Measurements from ENCODE around the gene STEEP1.
A peak's percentile ranks its signal among the peaks of the same experiment; 100 is the strongest.
"Not testable (repeated sequence)": the region's sequence is repeated elsewhere in the genome, so short reads cannot be mapped to it uniquely, and the experiment has no call there.

STEEP1 gene

DNA sequence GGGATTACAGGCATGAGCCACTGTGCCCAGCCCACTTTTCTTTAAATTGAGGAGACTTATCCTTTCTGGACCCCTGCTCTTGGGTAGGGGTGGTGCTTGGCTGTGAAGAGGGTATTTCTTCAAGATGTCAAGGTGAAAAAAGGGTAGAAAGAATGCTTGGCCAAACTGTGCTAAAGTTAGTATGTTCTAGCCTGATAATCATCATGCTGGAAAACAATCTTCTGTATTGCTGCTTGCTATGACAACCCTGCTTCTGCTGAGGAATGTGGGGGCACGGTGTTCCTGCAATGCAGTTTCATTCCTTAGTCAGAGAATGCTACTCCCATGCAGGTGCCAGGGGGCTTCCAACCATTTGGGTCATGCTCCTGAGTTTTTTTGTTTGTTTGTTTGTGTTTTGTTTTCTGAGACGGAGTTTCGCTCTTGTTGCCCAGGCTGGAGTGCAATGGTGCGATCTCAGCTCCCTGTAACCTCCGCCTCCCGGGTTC, 5.2 kb upstream of the STEEP1 start:
- peaks cover 10% of the 10 kb centered on the region for H3K4me1 Mint-ChIP-seq
- no peak overlapping the region for H3K27ac Mint-ChIP-seq
- H3K9me3 Mint-ChIP-seq: no peaks in the 10 kb centered on the region
- no peaks in the 10 kb centered on the region for H3K36me3 Mint-ChIP-seq
- H3K4me3 Mint-ChIP-seq: no peak overlapping the region
- no peaks in the 10 kb centered on the region for H3K27me3 Mint-ChIP-seq

DNA sequence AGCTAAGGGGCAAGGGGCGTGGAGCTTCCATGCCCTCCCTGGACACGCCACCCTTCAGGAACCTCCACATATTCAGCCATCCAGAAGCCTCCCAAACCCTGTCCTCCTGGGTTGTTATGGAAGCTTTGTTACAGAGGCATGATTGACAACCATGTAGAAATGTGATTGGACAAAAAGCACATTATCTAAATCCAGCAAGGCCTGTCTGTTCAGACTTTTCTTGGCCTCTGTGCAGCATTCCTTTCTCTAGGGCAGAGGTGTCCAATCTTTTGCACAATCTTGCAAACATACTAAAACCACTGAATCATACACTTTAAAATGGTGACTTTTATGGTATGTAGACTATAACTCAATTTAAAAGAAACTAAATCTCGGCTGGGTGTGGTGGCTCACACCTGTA, 12.7 kb downstream of the STEEP1 start:
- H3K4me1 Mint-ChIP-seq: peaks cover 31% of the 10 kb centered on the region
- peaks cover 6% of the 10 kb centered on the region for H3K36me3 Mint-ChIP-seq
- no peak overlapping the region for H3K27ac Mint-ChIP-seq
- H3K9me3 Mint-ChIP-seq: no peaks in the 10 kb centered on the region
- no peaks in the 10 kb centered on the region for H3K27me3 Mint-ChIP-seq
- no peak overlapping the region for H3K4me3 Mint-ChIP-seq

DNA sequence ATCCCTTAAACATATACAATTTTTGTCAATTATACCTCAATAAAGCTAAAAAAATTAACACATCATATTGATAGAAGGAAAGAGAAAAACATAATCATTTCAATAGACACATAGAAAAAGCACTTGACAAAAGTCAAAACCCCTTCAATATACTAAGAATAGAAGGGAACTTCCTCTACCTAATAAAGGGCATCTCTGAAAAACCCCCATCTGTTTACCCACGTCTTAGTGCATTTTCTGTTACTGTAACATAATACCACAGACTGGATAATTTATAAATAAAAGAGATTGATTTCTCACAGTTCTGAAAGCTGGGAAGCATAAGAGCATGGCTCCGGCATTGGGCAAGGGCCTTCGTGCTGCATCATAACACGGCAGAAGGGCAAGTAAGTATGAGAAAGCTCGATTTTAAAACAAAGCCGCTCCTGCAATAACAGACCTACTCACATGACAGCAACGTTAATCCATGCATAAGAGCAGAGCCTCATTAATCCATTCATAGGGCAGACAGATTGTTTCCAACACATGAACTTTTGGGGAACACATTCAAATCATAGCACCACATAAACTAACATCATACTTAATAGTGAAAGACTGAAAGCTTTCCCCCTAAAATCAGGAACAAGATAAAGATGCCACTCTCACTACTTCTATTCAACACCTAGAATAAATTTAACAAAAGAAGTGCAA, 15.7 kb downstream of the STEEP1 start:
- Mint-ChIP-seq H3K27ac (no peak overlapping the region), H3K36me3 (no peaks in the 10 kb centered on the region), H3K9me3 (no peaks in the 10 kb centered on the region), H3K4me1 (peaks cover 25% of the 10 kb centered on the region), H3K27me3 (no peaks in the 10 kb centered on the region), H3K4me3 (no peak overlapping the region)

DNA sequence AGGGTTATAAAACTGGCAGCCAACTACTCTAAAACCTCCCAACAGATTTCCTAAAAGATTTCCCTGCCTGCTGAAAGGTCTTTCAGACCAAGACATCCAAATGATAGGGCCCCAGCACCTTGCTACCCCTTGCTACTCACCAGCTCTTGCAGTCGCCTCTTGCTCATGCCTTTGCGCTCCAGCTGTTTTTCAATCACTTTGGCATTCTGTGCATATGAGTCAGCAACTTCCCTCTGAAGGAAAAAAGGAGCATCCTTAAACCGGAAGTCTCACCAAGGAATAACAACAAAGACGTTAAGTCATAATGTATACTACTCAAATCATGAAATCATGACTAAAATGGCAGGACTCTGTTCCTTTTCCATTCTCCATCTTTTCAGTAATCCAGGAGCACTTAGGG, 24.0 kb downstream of the STEEP1 start:
- no peaks in the 10 kb centered on the region for H3K4me1 Mint-ChIP-seq
- H3K4me3 Mint-ChIP-seq: no peak overlapping the region
- no peaks in the 10 kb centered on the region for H3K9me3 Mint-ChIP-seq
- H3K27me3 Mint-ChIP-seq: no peaks in the 10 kb centered on the region
- H3K27ac Mint-ChIP-seq: no peak overlapping the region
- no peaks in the 10 kb centered on the region for H3K36me3 Mint-ChIP-seq

DNA sequence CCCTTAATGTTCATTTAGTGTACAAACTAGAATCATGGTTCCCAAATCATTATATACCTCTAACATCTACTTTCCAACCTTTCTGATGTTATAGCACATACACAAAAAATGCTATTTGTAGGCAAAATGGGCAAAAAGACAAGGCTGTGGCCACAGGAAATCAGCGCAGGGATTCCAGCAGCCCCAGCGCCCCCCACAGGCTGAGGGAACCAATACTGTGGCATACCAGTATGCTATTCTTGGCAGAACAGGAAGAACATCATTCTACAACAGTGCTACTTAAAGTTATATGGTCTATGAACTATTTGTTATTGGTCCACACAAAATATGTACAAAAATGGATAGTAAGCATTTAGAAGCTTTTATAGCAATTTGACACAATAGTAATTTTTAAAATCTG, 25.3 kb downstream of the STEEP1 start:
- Mint-ChIP-seq H3K4me1 (no peaks in the 10 kb centered on the region), H3K27me3 (no peaks in the 10 kb centered on the region), H3K36me3 (peaks cover 2% of the 10 kb centered on the region), H3K27ac (peak overlapping the region; percentile 23), H3K4me3 (no peak overlapping the region), H3K9me3 (no peaks in the 10 kb centered on the region)

DNA sequence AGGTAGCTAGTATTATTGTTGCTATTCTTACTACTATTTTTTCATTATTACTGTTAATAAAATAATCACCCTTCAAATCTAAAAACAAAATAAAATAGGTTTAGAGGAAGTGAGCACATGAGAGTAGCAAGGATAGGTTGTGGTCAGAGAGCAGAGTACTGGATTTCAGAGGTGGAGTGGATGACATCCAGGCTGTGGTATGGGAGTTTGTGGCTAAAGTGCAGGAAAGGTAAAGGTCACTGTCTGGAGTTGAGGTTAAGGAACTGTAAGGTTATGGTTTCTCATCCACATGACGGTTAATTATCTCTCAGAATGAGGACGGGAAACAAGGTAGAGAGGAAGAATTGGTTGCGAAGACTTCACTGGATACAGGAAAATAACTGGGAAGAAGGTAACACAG, 27.7 kb downstream of the STEEP1 start:
- Mint-ChIP-seq H3K4me3 (no peak overlapping the region), H3K27ac (no peak overlapping the region), H3K36me3 (peaks cover 2% of the 10 kb centered on the region), H3K27me3 (no peaks in the 10 kb centered on the region), H3K4me1 (no peaks in the 10 kb centered on the region), H3K9me3 (no peaks in the 10 kb centered on the region)

DNA sequence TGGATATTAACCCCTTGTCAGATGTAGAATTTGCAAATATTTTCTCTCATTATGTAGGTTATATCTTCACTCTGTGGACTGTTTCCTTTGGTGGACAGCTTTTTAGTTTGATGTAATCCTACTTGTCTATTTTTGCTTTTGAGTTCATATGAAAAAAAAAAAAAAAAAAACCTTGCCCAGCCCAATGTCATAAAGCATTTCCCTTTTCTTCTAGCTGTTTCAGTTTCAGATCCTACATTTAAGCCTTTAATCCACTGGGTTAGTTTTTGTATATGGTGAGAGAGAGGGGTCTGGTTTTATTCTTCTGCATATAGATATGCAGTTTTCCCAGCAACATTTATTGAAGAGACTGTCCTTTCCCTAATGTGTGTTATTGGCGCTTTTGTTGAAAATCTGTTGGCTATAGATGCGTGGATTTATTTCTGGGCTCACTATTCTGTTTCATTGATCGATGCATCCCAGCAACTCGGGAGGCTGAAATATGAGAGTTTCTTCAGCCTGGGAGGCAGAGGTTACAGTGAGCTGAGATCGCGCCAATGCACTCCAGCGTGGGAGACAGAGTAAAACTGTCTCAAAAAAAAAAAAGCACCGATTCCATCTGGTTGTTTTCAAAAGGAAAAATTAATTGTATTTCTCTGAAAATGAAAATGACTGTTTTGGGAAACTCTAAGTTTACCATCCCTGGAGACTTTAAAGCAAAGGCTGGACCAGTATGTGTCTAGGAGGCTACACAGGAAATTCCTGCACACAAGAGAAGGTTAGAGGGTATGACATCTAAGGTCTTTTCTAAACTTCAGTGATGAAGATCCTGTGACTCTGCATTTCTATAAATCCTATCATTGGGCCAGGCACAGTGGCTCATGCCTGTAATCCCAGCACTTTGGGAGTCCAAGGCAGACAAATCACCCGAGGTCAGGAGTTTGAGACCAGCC, 35.6 kb downstream of the STEEP1 start:
- H3K27me3 Mint-ChIP-seq: no peaks in the 10 kb centered on the region
- no peak overlapping the region for H3K27ac Mint-ChIP-seq
- no peak overlapping the region for H3K4me3 Mint-ChIP-seq
- no peaks in the 10 kb centered on the region for H3K9me3 Mint-ChIP-seq
- peaks cover 2% of the 10 kb centered on the region for H3K36me3 Mint-ChIP-seq
- no peaks in the 10 kb centered on the region for H3K4me1 Mint-ChIP-seq

DNA sequence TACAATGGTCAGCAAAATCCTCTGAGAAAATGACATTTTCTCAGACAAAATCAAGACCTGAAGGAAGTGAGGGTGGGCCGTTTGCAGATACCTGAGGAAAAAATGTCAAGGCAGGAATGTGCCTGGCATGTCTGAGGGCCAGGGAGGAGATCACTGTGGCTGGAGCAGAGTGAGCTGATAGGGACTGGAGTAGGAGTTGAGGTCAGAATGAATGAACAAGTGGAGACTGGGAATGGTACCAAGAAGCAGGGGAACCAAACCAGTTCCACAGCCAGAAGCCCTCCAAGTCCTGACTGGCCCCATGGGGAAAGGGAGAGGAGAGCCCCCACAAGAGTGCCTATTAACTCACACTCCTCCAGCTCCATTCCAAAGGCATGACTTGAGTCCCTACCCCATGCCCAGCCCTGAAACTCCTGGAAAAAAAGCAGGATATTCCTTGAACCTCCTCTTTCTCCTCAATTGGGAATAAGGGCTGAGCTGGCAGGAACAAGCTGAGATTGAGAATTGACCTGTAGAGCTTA, 41.5 kb downstream of the STEEP1 start:
- no peaks in the 10 kb centered on the region for H3K27me3 Mint-ChIP-seq
- no peaks in the 10 kb centered on the region for H3K4me1 Mint-ChIP-seq
- no peak overlapping the region for H3K4me3 Mint-ChIP-seq
- H3K9me3 Mint-ChIP-seq: no peaks in the 10 kb centered on the region
- H3K36me3 Mint-ChIP-seq: no peaks in the 10 kb centered on the region
- no peak overlapping the region for H3K27ac Mint-ChIP-seq

DNA sequence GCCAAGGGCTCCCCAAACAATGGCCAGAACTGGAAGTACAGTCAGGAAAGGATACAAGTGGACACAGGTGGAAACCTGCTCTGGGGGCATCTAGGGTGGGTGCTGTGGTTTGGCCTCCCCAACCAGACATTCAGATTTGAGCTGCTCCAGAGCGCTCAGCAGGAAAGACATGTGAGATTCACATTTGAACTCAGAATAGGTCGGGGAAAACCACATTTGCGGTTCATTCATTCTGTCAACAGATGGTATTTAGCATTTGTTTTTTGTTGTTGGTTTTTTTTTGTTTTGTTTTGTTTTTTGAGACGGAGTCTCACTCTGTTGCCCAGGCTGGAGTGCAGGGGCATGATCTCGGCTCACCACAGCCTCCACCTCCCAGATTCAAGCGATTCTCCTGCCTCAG, 44.0 kb downstream of the STEEP1 start:
- H3K4me1 Mint-ChIP-seq: peaks cover 3% of the 10 kb centered on the region
- H3K36me3 Mint-ChIP-seq: no peaks in the 10 kb centered on the region
- H3K27ac Mint-ChIP-seq: no peak overlapping the region
- no peaks in the 10 kb centered on the region for H3K27me3 Mint-ChIP-seq
- no peak overlapping the region for H3K4me3 Mint-ChIP-seq
- no peaks in the 10 kb centered on the region for H3K9me3 Mint-ChIP-seq

DNA sequence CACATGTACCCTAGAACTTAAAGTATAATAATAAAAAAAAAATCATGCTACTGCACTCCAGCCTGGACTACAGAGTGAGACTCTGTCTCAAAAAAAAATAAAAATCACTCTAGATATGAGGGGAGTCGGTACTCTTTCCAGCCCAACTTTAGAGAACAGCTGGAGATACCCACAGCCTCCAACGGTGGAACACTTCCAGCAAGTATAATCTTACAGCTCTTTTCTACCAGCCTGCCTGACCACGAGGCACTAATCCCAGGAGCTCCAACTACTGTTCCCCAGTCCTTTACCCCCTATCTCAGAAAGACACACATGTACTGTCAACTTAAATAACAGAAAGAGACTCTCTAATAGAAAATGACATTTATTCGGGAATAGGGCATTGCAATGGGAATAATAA, 46.8 kb downstream of the STEEP1 start:
- H3K4me1 Mint-ChIP-seq: peaks cover 3% of the 10 kb centered on the region
- no peaks in the 10 kb centered on the region for H3K27me3 Mint-ChIP-seq
- no peak overlapping the region for H3K27ac Mint-ChIP-seq
- H3K9me3 Mint-ChIP-seq: no peaks in the 10 kb centered on the region
- H3K36me3 Mint-ChIP-seq: no peaks in the 10 kb centered on the region
- no peak overlapping the region for H3K4me3 Mint-ChIP-seq

DNA sequence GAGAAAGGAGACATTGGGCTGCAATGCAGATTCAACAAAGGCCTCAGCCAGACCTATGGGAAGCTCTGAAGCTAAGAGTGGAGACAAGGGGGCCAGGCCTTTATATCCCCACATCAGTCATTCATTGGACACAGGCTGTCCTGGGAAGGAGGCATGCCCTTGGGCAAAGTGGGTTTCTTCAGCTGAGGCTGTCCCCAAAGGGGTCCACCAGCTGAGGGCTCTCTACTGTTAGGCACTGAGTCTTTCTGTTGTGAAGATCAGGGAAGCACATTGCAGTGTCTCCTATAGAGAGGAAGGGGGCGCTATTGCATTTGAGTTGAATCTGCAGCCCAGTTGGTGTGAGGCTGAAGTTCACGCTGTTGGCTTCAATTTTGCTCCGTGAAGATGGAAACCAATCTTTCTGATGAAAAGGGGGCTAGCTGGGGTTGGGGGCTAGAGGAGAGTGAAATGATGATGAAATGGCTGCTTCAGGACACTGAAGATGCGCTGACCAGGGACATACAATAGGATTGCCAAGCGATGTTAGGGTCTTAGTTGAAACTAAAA, 49.0 kb downstream of the STEEP1 start:
- Mint-ChIP-seq H3K4me3 (no peak overlapping the region), H3K27me3 (no peaks in the 10 kb centered on the region), H3K36me3 (no peaks in the 10 kb centered on the region), H3K9me3 (no peaks in the 10 kb centered on the region), H3K27ac (no peak overlapping the region), H3K4me1 (peaks cover 3% of the 10 kb centered on the region)

DNA sequence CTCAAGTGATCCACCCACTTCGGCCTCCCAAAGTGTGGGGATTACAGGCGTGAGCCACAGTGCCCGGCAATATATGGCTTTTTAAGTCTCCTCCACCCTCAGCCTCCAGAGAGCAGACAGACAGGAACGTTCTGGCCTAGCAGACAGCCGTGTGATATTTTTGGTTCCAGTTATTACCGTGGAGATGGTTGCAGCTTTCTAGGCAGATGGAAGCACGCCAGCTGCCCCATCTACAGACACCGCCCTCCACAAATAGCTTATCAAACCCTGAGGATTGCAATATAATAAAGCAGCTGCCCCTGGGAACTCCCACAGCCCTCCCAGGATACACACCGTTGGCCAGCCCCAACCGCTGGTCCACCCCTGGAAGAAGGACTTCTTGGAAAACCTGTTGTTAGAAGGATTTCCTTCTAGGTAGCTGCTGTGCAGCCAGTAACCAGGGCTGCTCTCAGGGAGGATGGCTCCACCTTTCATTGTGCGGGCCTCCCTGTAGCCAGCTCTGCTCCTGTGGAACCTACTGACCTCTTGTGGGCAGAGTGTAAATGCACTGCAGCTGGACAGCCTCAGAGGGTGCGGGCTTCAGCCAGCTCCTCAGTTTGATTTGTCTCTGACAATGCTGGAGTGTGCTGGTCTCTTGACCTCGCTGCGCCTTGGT, 52.9 kb downstream of the STEEP1 start:
- H3K27ac Mint-ChIP-seq: no peak overlapping the region
- no peaks in the 10 kb centered on the region for H3K36me3 Mint-ChIP-seq
- H3K27me3 Mint-ChIP-seq: no peaks in the 10 kb centered on the region
- H3K9me3 Mint-ChIP-seq: no peaks in the 10 kb centered on the region
- H3K4me3 Mint-ChIP-seq: no peak overlapping the region
- H3K4me1 Mint-ChIP-seq: peaks cover 3% of the 10 kb centered on the region

DNA sequence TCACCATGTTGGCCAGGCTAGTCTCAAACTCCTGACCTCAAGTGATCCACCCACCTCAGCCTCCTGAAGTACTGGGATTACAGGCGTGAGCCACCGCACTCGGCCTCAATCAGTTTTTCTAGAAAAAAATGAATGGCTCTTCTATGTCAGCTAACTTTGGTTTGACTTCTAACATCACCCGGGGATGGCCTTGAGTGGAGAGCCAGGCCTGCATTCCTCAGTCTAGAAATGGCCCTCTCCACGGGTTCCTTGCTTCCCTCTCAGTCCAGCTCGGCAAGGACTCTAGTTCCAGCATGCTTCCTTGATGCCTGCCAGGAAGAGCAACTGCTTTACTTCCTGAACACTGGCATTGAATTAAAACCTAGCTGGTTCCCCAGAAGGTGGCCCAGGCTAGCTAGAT, 58.0 kb downstream of the STEEP1 start:
- Mint-ChIP-seq H3K27me3 (no peaks in the 10 kb centered on the region), H3K27ac (no peak overlapping the region), H3K4me3 (no peak overlapping the region), H3K36me3 (no peaks in the 10 kb centered on the region), H3K9me3 (no peaks in the 10 kb centered on the region), H3K4me1 (peaks cover 9% of the 10 kb centered on the region)

DNA sequence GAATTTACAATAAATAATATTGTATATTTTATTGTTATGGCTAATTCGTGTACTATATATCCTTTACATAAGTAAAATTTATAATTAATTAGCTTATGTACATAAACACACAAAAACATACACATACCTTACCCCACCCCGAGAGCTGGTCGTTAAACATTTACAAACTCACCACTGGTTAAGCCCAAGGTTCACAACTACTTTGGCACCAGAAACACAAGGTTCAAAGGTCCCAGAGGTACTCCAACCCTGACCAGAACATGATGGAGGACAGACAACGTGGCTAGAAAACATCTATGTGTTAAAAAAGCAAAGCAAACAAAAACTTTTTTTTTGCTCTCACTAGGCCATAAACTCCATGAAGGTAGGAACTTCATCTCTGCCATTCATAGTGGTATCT, 59.3 kb downstream of the STEEP1 start:
- Mint-ChIP-seq H3K4me1 (peaks cover 18% of the 10 kb centered on the region), H3K36me3 (no peaks in the 10 kb centered on the region), H3K4me3 (no peak overlapping the region), H3K27ac (no peak overlapping the region), H3K27me3 (no peaks in the 10 kb centered on the region), H3K9me3 (no peaks in the 10 kb centered on the region)

DNA sequence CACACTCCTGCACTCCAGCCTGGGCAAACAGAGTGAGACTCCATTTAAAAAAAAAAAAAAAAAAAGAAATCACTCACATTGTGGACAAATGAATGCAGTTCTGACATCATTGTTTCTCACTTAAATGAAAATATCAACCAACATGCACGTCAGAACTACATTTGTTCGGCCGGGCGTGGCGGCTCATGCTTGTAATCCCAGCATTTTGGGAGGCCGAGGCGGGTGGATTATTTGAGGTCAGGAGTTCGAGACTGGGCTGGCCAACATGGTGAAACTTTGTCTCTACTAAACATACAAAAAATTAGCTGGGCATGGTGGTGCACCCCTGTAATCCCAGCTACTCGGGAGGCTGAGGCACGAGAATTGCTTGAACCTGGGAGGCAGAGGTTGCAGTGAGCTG, 60.1 kb downstream of the STEEP1 start:
- not testable (repeated sequence) for H3K9me3 Mint-ChIP-seq, H3K4me3 Mint-ChIP-seq, H3K27ac Mint-ChIP-seq, H3K27me3 Mint-ChIP-seq, H3K36me3 Mint-ChIP-seq
- peaks cover 18% of the 10 kb centered on the region for H3K4me1 Mint-ChIP-seq

Measured in activated naive CD4-positive, alpha-beta T cell treated with anti-CD3 and anti-CD28 coated beads, Interleukin-2, amount 50 U/mL, for 24 hours (primary cell).